Skin of body (tissue), 2 donors: ENCODE results near the gene MTNR1B. TPM values are rescaled to one million over a fixed set of nuclear protein-coding genes. Genes with fewer than 3 reads are reported as not detected.

ENCODE experiments used
- small RNA-seq: library from RNA; depleted of rRNA; stranded (forward); fragments of <200 nt; gene quantifications from one replicate; pipeline ENCODE3, GENCODE V24; 2014; ENCODE audit warnings: low replicate concordance
- total RNA-seq: library from RNA; depleted of rRNA; stranded (reverse); fragments of >200 nt; gene quantifications from one replicate; pipeline ENCODE4 v1.2.3, GENCODE V29; 2014

Gene MTNR1B
- total RNA-seq, 1 donor from 2014 or later, result 0.39 TPM

Small RNAs within 50 kb of the gene (small RNA-seq; reads per million reads assigned to genes)
- not detected for gene SNRPGP16

Other genes starting within 250 kb of the MTNR1B start
- gene SLC36A4, start 228.3 kb downstream of the MTNR1B start, total RNA-seq, result 13.6 TPM